Glutamatergic neuron (in vitro differentiated cells): ENCODE data around the gene KCNMB4. TPM values are rescaled to one million over a fixed set of nuclear protein-coding genes. Genes with fewer than 3 reads are reported as not detected.
"Not testable (repeated sequence)": the region's sequence is repeated elsewhere in the genome, so short reads cannot be mapped to it uniquely, and the experiment has no call there.

Experiments used
- DNase-seq: peaks from one replicate; pipeline ENCODE4 v3.0.0; 2022
- H3K27ac Mint-ChIP-seq: one replicate; pipeline ENCODE4 v1.8.0; 2020; ENCODE audit warnings: mild to moderate bottlenecking, mixed read lengths, inconsistent platforms; ENCODE audit not compliant: unreplicated experiment
- H3K27me3 Mint-ChIP-seq: one replicate; pipeline ENCODE4 v1.8.0; 2020; ENCODE audit warnings: mild to moderate bottlenecking, moderate library complexity, mixed read lengths, inconsistent platforms; ENCODE audit not compliant: unreplicated experiment
- H3K36me3 Mint-ChIP-seq: one replicate; pipeline ENCODE4 v1.8.0; 2020; ENCODE audit warnings: mild to moderate bottlenecking, mixed read lengths, inconsistent platforms; ENCODE audit not compliant: unreplicated experiment
- H3K4me1 Mint-ChIP-seq: one replicate; pipeline ENCODE4 v1.8.0; 2020; ENCODE audit warnings: mild to moderate bottlenecking, low read depth, mixed read lengths, inconsistent platforms; ENCODE audit not compliant: unreplicated experiment
- H3K4me3 Mint-ChIP-seq: one replicate; pipeline ENCODE4 v1.8.0; 2020; ENCODE audit warnings: mild to moderate bottlenecking, mixed read lengths, inconsistent platforms; ENCODE audit not compliant: unreplicated experiment
- H3K9me3 Mint-ChIP-seq: one replicate; pipeline ENCODE4 v1.8.0; 2020; ENCODE audit warnings: mild to moderate bottlenecking, moderate library complexity, mixed read lengths, inconsistent platforms; ENCODE audit not compliant: unreplicated experiment
- CTCF ChIP-seq: fragments of 200-600 bp; sonication (generic); IDR thresholded peaks from one replicate; pipeline ENCODE4 v1.5.0; 2021; ENCODE audit not compliant: partially characterized antibody, unreplicated experiment
- total RNA-seq: library from RNA; stranded (reverse); fragmentation: NEBNext Ultra II Directional; extraction: Animal tissue kit (Norgen Biotek cat#: 25700); gene quantifications from one replicate; pipeline ENCODE4 v1.2.1, GENCODE V29; 2021; ENCODE audit not compliant: unreplicated experiment

Gene KCNMB4
- total RNA-seq, 1 donor from 2014 or later = 18.7 TPM

- no peak for DNase-seq
- no peak for TF ChIP-seq CTCF
These were observed 23.6 kb downstream of the KCNMB4 start for GRCh38 chr12:70389678-70390077.

GRCh38 chr12:70392631-70393030, 26.5 kb downstream of the KCNMB4 start:
- H3K27me3 Mint-ChIP-seq, H3K4me1 Mint-ChIP-seq, H3K4me3 Mint-ChIP-seq, H3K9me3 Mint-ChIP-seq, H3K36me3 Mint-ChIP-seq, DNase-seq, H3K27ac Mint-ChIP-seq: not testable (repeated sequence)

More at GRCh38 chr12:70389678-70390077, 23.6 kb downstream of the KCNMB4 start:
- H3K4me1 Mint-ChIP-seq = no peaks in the 10 kb centered on the region
- H3K36me3 Mint-ChIP-seq = peaks cover 5% of the 10 kb centered on the region
- no peak overlapping the region for H3K4me3 Mint-ChIP-seq
- H3K27me3 Mint-ChIP-seq = no peaks in the 10 kb centered on the region
- no peaks in the 10 kb centered on the region for H3K9me3 Mint-ChIP-seq
- no peak overlapping the region for H3K27ac Mint-ChIP-seq

GRCh38 chr12:70393787-70394499, 27.9 kb downstream of the KCNMB4 start:
- DNase-seq = no peak
- Mint-ChIP-seq H3K36me3 (peaks cover 5% of the 10 kb centered on the region), H3K4me3 (no peak overlapping the region), H3K9me3 (no peaks in the 10 kb centered on the region), H3K4me1 (no peaks in the 10 kb centered on the region), H3K27ac (no peak overlapping the region), H3K27me3 (no peaks in the 10 kb centered on the region)
- TF ChIP-seq CTCF = no peak

- no peak for TF ChIP-seq CTCF
- Mint-ChIP-seq H3K27ac (no peak overlapping the region), H3K9me3 (no peaks in the 10 kb centered on the region), H3K27me3 (no peaks in the 10 kb centered on the region), H3K4me1 (no peaks in the 10 kb centered on the region), H3K4me3 (no peak overlapping the region), H3K36me3 (peaks cover 4% of the 10 kb centered on the region)
- no peak for DNase-seq
These were observed 31.9 kb downstream of the KCNMB4 start for GRCh38 chr12:70398002-70398401.

- DNase-seq = no peak
- H3K9me3 Mint-ChIP-seq = no peaks in the 10 kb centered on the region
- H3K27ac Mint-ChIP-seq = no peak overlapping the region
- no peaks in the 10 kb centered on the region for H3K27me3 Mint-ChIP-seq
- no peak overlapping the region for H3K4me3 Mint-ChIP-seq
- TF ChIP-seq CTCF = no peak
- H3K36me3 Mint-ChIP-seq = peaks cover 4% of the 10 kb centered on the region
- no peaks in the 10 kb centered on the region for H3K4me1 Mint-ChIP-seq
These were observed 32.8 kb downstream of the KCNMB4 start for GRCh38 chr12:70398862-70399261.
